HG02884 (cell line): Measurements from ENCODE around the gene EXOC3L2.

Experiments used
- ATAC-seq: cut with Tn5 transposase; IDR thresholded peaks from one replicate; pipeline ENCODE4 v1.9.1; 2021; ENCODE audit warnings: mild to moderate bottlenecking, moderate library complexity; ENCODE audit not compliant: unreplicated experiment

Gene EXOC3L2

GRCh38 chr19:45180936-45181335 lies 64.3 kb downstream of the EXOC3L2 start:
- no peak for ATAC-seq

GRCh38 chr19:45179892-45180370 lies 65.3 kb downstream of the EXOC3L2 start:
- no peak for ATAC-seq

DNA sequence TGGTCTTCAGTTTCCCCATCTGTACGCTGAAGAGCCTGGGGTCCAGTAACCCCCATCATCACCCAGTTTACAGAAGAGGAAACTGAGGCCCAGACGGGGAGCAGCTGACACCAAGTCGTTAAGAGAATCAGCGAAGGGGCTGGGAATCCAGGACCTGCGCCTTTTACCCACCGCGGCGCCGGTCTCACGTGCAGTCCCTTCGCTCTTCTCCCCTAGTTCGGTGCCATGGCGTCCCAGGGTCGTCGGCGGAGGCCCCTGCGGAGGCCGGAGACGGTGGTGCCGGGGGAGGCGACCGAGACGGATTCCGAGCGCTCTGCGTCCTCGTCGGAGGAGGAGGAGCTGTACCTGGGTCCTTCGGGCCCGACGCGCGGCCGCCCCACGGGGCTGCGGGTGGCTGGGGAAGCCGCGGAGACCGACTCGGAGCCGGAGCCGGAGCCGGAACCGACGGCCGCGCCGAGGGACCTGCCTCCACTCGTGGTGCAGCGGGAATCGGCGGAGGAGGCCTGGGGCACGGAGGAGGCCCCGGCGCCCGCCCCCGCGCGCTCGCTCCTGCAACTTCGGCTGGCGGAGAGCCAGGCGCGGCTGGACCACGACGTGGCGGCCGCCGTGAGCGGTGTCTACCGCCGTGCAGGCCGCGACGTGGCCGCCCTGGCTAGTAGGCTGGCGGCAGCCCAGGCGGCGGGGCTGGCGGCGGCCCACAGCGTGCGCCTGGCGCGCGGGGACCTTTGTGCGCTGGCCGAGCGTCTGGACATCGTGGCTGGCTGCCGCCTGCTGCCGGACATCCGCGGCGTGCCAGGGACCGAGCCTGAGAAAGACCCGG lies 65.9 kb downstream of the EXOC3L2 start:
- no peak for ATAC-seq

DNA sequence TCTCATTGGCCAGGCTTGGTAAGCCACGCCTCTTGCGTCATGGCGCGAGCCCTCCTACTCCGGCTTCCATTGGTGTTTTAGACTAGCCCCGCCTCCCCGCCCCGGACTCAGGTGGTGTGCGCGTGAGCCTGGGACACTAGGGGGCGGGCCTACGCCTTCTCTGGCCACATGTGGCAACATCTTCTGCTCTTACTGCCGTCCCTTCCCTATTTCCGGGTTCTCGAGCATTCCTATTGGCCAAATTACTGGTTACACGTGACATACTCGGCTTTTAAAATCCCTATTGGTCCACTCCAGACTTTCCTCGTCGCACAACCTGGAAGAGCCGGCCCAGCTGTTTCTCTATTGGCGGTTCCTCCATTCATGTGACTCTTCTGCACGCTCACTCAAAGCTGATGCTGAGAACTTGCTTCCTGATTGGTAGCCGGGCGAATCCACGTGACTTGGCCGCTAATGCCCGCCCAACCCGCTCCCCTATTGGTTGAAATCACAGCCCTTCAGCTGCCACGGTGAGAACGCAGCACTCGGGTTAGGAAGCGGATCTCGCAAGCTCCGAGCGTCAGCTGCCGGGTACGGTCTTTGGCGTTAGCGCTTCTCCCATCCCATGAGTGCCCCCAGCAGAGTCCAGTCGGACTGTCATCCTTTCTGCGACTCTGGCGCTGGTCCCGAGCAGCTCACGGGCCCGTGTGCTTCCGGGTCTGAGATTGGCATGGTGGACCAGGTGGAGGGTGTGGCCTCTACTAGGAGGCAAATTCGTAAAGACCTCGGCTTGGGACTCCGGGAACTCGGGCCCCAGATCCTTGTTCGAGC lies 66.7 kb downstream of the EXOC3L2 start, which contains the start of gene BLOC1S3:
Gene BLOC1S3 (plus strand): TSS at position 523 of the 810 bp plus-strand sequence. CDS start 513 bp downstream, outside the sequence.
- peak; percentile 76 for ATAC-seq

DNA sequence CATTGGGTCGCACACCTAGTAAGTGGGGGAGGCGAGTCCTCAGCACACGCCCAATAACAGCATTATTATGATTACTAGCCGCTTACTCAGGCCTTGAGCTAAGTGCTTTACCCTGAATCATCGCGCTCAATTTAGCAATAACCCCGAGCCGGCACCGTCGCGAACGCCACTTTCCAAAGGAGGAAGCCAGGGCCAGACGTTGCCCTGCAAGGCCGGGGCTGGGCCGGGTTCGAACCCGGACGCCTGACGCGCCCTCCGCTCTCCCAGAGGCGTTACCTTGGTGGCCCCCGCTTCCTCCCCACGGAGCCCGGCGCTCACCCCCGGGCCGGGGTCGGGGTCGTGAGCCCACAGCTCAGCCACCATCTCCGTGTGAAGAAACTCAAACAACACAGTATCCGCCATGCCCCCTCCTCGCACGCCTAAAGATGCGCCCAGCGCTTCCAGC lies 67.4 kb downstream of the EXOC3L2 start, which contains the start of gene TRAPPC6A:
Gene TRAPPC6A (minus strand): TSS at position 421 of the 445 bp plus-strand sequence. CDS start 19 bp downstream, at position 402.
- peak; percentile 5 for ATAC-seq

DNA sequence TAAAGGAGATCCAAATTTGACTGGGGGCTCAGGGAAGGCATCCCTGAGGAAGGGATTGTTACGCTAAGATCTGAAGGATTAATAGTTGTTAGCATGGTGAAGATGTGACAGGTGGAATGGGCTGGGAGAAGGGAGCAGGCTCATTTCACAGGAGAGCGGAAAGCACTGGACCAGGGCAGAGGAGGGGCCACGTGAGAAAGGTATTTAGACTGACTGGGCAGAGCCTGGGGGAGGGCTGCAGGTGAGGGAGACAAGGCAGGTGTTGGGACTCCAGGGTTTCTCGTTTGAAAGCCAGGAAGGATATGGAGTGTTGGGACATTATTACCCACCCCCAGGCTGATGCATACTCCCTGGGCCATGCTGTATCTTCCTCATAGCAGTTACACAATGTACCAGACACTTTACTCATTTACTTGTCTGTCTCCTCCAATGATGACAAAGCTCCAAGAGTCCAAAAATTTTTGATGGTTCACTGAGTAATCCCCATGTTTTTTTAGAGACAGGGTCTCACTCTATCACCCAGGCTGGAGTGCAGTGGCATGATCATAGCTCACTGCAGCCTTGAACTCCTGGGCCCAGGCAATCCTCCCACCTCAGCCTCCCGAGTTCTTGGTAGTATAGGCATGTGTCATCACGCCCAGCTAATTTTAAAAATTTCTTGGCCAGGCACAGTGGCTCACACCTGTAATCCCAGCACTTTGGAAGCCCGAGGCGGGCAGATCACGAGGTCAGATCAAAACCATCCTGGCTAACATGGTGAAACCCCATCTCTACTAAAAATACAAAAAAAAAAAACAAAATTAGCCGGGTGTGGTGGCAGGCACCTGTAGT lies 69.5 kb downstream of the EXOC3L2 start:
- no peak for ATAC-seq

DNA sequence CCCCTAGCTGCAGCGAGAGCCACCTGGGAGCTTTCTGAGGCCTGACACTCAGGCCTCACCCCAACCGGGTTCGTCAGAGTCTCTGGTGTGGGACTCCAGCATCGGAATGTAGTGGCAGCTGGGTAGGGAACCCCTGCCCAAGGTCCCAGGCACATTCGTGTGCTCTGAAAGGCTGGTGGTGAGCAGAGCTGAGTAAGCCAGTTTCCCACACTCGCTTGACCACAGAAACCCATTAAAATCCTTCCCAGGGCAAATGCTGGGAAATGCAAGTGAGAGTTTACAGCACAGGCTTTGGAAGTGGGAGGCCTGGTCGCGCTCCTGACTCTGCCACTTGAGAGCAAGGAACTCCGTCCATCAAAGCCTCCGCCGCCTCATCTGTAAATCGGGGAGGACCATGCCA lies 71.4 kb downstream of the EXOC3L2 start:
- no peak for ATAC-seq

DNA sequence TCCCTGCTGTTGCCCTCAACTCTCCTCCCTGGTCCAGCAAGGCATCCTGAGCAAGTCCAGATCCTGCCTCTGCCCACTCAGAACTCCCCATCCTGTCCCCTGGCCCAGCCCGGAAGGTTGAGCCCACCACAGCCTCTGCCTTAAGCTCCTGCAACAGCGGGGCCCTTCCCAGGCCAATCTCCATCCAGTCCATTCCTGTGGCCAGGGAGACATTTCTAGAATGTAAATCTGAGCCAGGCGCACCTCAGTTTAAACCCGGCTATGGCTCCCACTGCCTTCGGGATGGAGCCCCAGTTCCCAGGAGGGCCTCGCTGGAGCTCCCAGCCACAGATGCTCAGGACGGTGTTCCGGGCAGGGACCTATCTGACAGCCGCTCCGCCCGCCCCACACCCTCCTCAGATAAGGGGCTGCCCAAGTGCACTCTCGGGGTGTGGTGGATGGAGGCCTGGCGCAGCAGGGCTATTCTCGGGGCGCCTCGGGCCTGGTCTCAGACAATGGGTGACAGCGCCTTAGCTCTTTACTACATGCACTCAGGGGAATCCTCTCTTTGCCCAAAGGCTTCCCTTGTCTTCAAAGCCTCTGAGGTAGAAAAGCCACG lies 72.5 kb downstream of the EXOC3L2 start:
- ATAC-seq, result no peak

DNA sequence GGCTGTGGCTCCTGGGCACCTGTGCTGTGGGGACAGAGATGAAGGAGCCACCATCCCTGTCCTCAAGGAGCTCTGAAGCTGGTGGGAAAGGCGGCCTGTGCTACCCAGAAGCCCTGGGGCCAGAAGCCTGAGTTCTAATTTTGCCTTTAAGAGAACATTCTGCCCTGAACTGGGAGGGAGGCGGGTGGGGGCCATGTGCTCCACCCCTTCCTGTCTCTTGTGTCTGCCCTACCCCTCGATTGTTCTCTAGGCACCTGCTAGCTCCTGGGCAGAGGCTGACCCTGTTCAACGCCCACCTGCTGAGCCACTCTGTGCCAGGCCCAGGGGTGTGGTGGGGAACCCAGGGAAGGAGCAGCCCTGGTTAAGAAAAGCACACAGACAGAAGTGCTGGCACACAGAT lies 73.0 kb downstream of the EXOC3L2 start:
- ATAC-seq, result no peak

GRCh38 chr19:45171211-45171623 lies 74.0 kb downstream of the EXOC3L2 start:
- no peak for ATAC-seq

DNA sequence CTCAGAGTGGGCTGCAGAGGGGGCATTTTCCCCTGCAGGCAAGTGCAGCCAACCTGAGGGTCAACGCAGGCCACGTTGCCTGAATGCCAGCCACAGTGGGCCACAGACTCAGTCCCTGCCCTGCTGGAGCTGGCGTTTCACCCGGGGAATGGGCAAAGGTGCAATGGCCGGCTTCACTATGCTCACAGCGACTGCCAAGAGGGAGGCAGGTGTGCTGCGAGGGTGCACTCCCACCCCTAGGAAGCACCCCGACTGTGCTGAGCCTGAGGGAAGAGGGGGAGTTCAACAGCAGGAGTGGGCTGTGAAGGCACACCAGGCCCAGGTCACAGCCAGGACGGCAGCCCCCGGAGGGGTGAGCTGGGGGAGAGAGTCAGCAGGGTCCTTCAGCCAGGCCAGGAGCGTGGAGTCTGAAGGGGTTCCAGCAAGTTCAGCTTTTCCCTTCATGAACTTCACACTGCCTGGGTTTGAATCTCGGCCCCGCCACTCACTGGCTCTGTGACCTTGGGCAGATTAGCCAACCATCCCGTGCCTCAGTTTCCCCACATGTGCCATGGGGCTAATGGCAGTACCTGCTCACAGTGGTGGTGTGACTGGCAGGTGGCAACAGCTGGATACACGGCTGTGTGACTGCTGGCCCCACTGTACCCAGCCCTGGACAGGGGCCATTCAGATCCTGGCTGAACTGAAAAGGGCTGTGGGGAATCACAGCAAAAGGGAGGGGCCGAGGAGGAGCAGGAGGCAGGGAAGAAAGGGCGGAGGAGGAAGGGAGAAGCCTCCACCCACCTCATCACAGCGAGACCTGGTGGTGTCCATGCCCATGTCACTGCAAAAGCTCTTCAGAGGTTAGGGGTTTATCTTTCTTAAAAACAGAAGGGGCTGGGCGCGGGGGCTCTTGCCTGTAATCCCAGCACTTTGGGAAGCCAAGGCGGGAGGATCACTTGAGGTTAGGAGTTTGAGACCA lies 74.8 kb downstream of the EXOC3L2 start:
- no peak for ATAC-seq

DNA sequence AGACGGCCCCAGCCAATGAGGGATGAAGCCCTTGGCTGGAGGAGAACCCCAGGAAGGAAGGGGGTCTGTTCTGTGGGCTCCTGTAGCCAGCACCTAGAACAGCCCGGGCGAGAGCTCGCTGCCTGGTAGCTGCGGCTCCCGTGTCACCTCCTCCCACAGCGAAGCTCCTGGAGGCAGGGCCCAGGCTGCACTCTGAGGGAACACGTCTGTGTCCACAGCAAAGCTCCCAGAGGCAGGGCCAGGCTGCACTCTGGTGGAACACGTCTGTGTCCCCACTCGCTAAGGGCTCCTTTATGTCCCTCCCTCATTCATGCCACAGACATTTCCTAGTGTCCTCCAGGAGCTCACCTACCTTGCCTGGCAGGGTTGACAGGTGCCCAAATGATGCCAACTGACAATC lies 75.6 kb downstream of the EXOC3L2 start:
- ATAC-seq, result no peak

- no peak for ATAC-seq
Observed at GRCh38 chr19:45168767-45169351, 76.3 kb downstream of the EXOC3L2 start.

DNA sequence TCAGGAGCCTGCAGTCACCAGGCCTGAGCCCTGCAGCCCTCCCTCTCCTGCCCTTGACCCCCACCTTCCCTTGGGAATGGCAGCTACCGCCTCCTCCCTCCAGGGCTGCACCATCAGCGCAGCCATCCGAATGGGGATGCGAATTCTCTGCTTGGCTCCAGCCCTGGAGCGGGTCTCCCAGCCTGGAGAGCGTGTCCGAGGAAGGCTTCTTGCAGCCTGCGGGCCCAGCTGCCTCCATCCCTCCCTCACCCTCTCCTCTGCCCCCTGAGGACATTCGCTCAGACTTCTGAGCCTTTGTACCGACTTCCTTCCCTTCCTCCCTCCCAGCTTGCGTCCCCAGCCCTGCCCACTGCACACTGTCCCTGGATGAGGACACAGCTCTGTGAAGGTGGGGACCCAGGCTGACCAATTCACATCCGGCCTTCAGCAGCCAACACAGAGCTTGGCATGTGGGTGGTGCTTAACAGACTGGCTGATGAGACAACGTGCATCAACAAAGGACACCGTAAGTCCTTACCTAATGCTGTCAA lies 78.4 kb downstream of the EXOC3L2 start:
- ATAC-seq, result no peak

GRCh38 chr19:45164577-45165335 lies 80.5 kb downstream of the EXOC3L2 start:
- ATAC-seq, result no peak

GRCh38 chr19:45163751-45164460 lies 81.3 kb downstream of the EXOC3L2 start:
- no peak for ATAC-seq

DNA sequence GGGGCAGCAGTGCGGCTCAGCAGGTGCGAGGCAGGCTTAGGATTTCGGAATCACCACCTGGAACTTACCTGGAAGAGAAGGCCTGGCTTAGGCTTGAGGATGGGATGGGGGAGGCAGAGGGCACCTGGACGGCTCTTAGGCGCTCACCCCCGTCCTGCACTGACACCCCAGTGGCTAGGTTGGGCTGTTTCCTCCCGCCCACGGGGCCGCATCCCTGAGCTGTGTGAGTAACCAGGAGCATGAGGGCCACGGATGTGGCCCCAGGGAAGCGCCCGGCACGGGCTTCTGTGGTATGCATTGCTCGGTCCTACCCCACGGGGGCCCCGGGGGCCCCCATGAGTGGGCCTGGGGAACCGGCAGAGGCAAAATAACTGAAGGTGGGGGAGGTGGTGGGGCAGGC lies 82.1 kb downstream of the EXOC3L2 start:
- ATAC-seq, result no peak
